ENCODE measurements around the gene TRIP13.
"Not testable (repeated sequence)": the region's sequence is repeated elsewhere in the genome, so short reads cannot be mapped to it uniquely, and the experiment has no call there.

DNA sequence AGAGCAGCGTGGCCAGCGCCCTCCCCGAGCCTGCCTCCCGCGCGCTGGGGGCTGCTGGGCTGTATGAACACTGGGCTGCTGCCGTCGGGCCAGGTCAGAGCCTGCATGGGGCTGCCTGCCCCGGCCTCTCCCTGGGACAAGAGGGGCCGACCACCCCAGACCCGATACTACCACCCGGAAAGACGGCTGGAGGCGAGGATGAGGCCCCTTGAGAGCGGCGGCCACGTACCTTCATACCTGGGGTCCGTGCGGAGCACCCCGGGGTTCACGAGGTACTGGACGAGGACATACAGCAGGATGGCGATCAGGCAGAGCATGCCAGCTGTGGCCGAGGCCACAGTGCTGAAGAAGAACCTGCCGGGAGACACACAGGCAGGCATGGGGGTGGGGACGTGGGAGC, 49.3 kb upstream of the TRIP13 start:
- not testable (repeated sequence) for TF ChIP-seq RAD21 (IDR thresholded peaks at IDR 0.05; ENCODE audit: insufficient read depth, low read depth, low read length); HCFC1 (IDR thresholded peaks at IDR 0.05; ENCODE audit: low read length); CTCF (IDR thresholded peaks at IDR 0.05 in 2 of 3, conservative IDR thresholded peaks at IDR 0.05 in 1 of 3; ENCODE audit: control insufficient read depth in 2 of 3, extremely low read depth in 1 of 3, insufficient read depth in 1 of 3, low read depth in 3 of 3, low read length in 3 of 3); POU2F2 (IDR thresholded peaks at IDR 0.05; ENCODE audit: borderline replicate concordance, low read depth, low read length); RCOR1 (conservative IDR thresholded peaks at IDR 0.05; ENCODE audit: low read depth, low read length); CEBPB (IDR thresholded peaks at IDR 0.05; ENCODE audit: borderline replicate concordance in 1 of 2, low read depth in 2 of 2, low read length in 2 of 2); POLR2AphosphoS5 (IDR thresholded peaks at IDR 0.05; ENCODE audit: low read length); CBX5 (IDR thresholded peaks at IDR 0.05; ENCODE audit: low read depth); CHD4 (IDR thresholded peaks at IDR 0.05)

Data from GM12878 (cell line).